Measurements from ENCODE around the gene ZFP91.

Gene ZFP91

GRCh38 chr11:58647141-58647699, 68.4 kb downstream of the ZFP91 start:
- no peak for TF ChIP-seq CTCF (IDR thresholded peaks at IDR 0.05)
- H3K4me3 ChIP-seq (ENCODE audit: low read depth, low read length) = no peak overlapping the region
- H3K36me3 ChIP-seq (ENCODE audit: control insufficient read depth, insufficient read depth, low read length) = no peaks in the 10 kb centered on the region
- peaks cover 3% of the 10 kb centered on the region for H3K4me1 ChIP-seq
- no peaks in the 10 kb centered on the region for H3K9me3 ChIP-seq (ENCODE audit: control insufficient read depth, low read length)
- H3K9ac ChIP-seq = no peak overlapping the region
- H3K27ac ChIP-seq = no peak overlapping the region
- no peak overlapping the region for H2AFZ ChIP-seq
- no peaks in the 10 kb centered on the region for H3K27me3 ChIP-seq (ENCODE audit: control insufficient read depth, insufficient read depth, low read length)
- no peak overlapping the region for H3K4me2 ChIP-seq (ENCODE audit: low read length)
- no peaks in the 10 kb centered on the region for H3K79me2 ChIP-seq

GRCh38 chr11:58647866-58648265, 69.0 kb downstream of the ZFP91 start:
- TF ChIP-seq CTCF (IDR thresholded peaks at IDR 0.05) = no peak
- no peaks in the 10 kb centered on the region for H3K27me3 ChIP-seq (ENCODE audit: control insufficient read depth, insufficient read depth, low read length)
- H3K4me1 ChIP-seq = no peaks in the 10 kb centered on the region

GRCh38 chr11:58649623-58650022, 70.8 kb downstream of the ZFP91 start:
- no peak overlapping the region for H3K4me2 ChIP-seq (ENCODE audit: low read length)
- H3K4me3 ChIP-seq (ENCODE audit: low read depth, low read length) = no peak overlapping the region
- H3K27me3 ChIP-seq (ENCODE audit: control insufficient read depth, insufficient read depth, low read length) = no peaks in the 10 kb centered on the region
- no peak overlapping the region for H3K9ac ChIP-seq
- H2AFZ ChIP-seq = no peak overlapping the region
- no peaks in the 10 kb centered on the region for H3K4me1 ChIP-seq
- no peak overlapping the region for H3K27ac ChIP-seq
- H3K36me3 ChIP-seq (ENCODE audit: control insufficient read depth, insufficient read depth, low read length) = no peaks in the 10 kb centered on the region
- no peaks in the 10 kb centered on the region for H3K79me2 ChIP-seq
- TF ChIP-seq CTCF (IDR thresholded peaks at IDR 0.05) = no peak
- no peaks in the 10 kb centered on the region for H3K9me3 ChIP-seq (ENCODE audit: control insufficient read depth, low read length)

More at GRCh38 chr11:58647866-58648265, 69.0 kb downstream of the ZFP91 start:
- H3K9me3 ChIP-seq (ENCODE audit: control insufficient read depth, low read length) = no peaks in the 10 kb centered on the region
- H3K9ac ChIP-seq = no peak overlapping the region
- H3K36me3 ChIP-seq (ENCODE audit: control insufficient read depth, insufficient read depth, low read length) = no peaks in the 10 kb centered on the region
- H3K79me2 ChIP-seq = no peaks in the 10 kb centered on the region
- H2AFZ ChIP-seq = no peak overlapping the region
- H3K4me3 ChIP-seq (ENCODE audit: low read depth, low read length) = no peak overlapping the region
- no peak overlapping the region for H3K27ac ChIP-seq
- no peak overlapping the region for H3K4me2 ChIP-seq (ENCODE audit: low read length)

GRCh38 chr11:58650496-58650895, 71.6 kb downstream of the ZFP91 start:
- Histone ChIP-seq H3K27ac (no peak overlapping the region), H3K9me3 (ENCODE audit: control insufficient read depth, low read length) (no peaks in the 10 kb centered on the region), H2AFZ (no peak overlapping the region), H3K27me3 (ENCODE audit: control insufficient read depth, insufficient read depth, low read length) (no peaks in the 10 kb centered on the region), H3K9ac (no peak overlapping the region), H3K4me3 (ENCODE audit: low read depth, low read length) (no peak overlapping the region), H3K79me2 (no peaks in the 10 kb centered on the region), H3K4me2 (ENCODE audit: low read length) (no peak overlapping the region), H3K36me3 (ENCODE audit: control insufficient read depth, insufficient read depth, low read length) (no peaks in the 10 kb centered on the region), H3K4me1 (no peaks in the 10 kb centered on the region)
- no peak for TF ChIP-seq CTCF (IDR thresholded peaks at IDR 0.05)

GRCh38 chr11:58652726-58653280, 73.9 kb downstream of the ZFP91 start:
- Histone ChIP-seq H3K36me3 (ENCODE audit: control insufficient read depth, insufficient read depth, low read length) (no peaks in the 10 kb centered on the region), H3K4me1 (no peaks in the 10 kb centered on the region), H3K27ac (no peak overlapping the region), H2AFZ (no peak overlapping the region), H3K27me3 (ENCODE audit: control insufficient read depth, insufficient read depth, low read length) (no peaks in the 10 kb centered on the region), H3K4me2 (ENCODE audit: low read length) (no peak overlapping the region), H3K4me3 (ENCODE audit: low read depth, low read length) (no peak overlapping the region), H3K9ac (no peak overlapping the region), H3K79me2 (no peaks in the 10 kb centered on the region), H3K9me3 (ENCODE audit: control insufficient read depth, low read length) (no peaks in the 10 kb centered on the region)
- TF ChIP-seq CTCF (IDR thresholded peaks at IDR 0.05) = no peak

All from parathyroid adenoma (tissue), 2 donors.